Measurements from ENCODE around the gene AGBL4.

Gene AGBL4

DNA sequence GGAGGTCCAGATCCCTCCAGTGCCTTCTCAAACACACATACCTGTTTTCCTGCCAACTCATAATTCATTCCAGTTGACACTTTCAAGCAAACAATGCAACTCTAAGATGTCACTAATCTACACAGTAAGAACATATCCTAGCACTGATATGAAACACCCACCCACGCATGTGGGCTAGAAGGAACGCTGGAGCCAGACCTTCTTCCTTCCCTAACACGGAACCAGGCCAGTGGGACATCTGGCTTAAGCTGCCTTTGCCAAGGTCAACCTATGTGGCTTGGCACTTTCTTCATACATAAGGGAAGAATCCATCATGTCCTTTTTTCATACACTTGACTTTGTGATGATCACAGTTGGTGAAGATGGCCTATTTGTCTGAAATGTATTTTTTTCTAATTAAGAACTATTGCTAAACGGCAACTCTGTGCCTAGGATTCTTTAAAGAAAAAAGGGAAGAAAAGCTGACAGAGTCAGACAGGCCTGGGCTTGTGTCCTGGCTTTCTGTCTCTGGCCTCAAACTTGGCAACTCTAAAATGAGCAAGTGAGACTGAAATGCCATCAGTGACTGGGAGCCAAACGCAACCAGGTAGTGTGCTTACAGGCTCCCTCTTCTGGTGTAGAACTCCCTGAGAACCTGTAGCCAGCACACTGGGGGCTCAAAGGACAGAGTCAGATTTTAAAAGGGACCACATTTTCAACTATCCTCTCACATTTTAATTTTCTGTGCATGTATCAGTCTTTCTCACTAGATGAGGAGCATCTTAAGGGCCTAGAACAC lies 1154.4 kb downstream of the AGBL4 start:
- DNase-seq, result no peak

DNA sequence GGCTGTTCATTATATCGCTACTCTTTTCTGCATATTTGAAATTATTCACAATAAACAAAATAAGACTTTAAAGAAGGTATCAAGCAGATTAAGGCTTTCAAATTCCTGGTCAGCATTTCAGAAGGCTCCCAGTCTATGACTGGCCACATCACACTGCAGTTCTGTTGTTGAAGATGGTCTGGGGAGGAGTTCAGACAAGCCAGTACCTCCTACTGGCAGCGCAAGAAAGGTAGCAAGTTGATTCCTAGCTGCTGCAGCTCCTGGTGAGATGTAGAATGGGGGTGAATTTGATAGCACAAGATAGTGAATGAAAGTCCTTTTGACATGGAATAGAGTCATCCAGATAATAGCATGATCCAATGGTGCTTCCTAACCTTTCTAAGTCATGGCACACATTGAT lies 1158.8 kb downstream of the AGBL4 start:
- DNase-seq, result no peak

- DNase-seq, result peak; percentile 29
Measured at GRCh38 chr1:48859456-48859855, 1164.3 kb downstream of the AGBL4 start.

- DNase-seq, result no peak
Measured at GRCh38 chr1:48858200-48858920, 1165.4 kb downstream of the AGBL4 start.

DNA sequence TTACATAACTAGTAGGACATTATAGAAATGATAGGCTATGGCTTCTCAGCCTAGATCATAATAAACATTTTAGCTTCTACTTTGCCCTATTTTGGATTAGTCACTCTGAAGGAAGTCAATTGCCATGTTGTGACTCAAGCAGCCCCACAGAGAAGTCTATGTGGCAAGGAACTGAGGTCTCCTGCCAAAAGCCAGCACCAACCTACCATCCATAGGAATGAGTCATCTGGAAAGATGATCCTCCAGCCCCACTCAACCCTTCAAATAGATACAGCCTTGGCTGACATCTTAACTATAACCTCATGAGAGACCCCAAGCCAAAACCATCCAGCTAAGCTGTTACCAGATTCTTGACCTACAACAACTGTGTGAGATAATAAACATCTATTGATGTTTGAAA lies 1170.7 kb downstream of the AGBL4 start:
- peak; percentile 65 for DNase-seq

DNA sequence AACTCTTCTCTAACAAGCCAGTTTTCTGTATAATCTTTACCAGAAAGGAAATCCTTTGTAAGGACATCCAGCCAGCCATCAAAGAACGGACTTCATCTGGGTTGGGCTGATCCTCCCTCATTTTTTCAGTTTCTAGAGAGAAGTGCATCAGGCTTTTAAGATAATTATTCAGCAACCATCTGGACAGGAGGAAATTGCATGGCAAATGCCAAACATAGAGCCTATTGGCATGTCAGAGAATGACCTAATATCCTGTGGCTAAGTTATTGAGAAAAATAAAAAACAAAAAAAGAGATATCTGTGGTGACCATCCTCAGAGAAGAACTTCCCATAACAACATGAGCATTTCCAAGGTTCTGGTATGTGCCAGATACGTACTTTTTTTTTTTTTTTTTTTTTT lies 1172.1 kb downstream of the AGBL4 start:
- DNase-seq, result peak; percentile 58

GRCh38 chr1:48848035-48848434 lies 1175.7 kb downstream of the AGBL4 start:
- peak; percentile 74 for DNase-seq

DNA sequence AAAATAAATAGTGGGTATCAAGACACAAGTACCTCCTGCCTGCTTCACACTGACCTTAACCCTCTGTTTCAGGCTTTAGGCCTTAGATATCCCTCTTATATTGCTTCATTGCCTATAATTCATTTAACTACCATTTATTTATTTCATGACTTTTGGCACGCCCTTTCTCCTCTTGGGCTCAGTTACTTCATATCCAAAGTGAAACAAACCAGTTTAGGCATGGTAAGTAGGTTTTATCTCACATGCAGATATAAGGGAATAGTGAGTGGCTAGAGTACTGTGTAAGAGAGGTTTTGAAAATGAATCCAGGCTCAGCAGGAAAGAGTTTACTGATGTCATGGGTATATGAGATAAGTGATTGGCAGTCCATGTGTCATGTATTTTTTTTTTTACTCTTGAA lies 1177.3 kb downstream of the AGBL4 start:
- DNase-seq, result peak; percentile 21

DNA sequence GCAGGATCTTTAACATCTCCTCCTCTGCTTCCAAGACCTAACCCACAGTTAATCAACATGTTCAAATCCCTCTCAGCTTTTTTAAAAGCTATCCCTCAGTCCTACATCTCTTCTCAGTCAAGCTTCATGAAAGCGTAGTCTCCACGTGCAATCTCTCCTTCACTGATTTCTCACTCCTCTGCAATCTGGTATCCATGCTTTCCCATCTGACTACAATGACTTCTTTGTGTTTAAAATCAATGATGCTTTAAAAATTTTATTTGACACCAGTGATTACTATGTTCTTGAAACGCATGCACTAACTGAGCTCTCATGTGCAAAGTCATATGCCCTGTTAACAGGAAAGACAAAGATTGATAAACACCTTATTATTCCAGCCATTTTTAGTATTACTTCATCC lies 1179.6 kb downstream of the AGBL4 start:
- DNase-seq, result no peak

GRCh38 chr1:48841966-48842365 lies 1181.8 kb downstream of the AGBL4 start:
- no peak for DNase-seq

DNA sequence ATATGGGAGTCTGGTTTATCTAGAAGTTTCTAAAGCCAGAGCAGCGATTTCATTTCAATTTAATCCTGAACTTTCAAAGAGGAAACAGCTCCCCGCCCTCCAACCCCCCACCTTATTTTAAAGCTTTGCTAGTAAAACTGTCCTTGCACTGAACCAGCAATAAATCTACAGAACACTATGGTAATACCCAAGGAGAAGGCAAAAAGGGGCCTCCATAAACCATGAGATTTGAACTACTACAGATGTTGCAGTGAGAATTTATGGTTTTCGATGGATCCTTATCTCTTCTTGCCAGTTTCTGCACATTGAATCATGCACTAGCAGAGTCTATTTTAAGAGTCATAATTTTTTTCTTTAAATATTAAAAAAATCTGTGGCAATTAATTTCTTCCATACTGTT lies 1182.3 kb downstream of the AGBL4 start:
- DNase-seq, result no peak

DNA sequence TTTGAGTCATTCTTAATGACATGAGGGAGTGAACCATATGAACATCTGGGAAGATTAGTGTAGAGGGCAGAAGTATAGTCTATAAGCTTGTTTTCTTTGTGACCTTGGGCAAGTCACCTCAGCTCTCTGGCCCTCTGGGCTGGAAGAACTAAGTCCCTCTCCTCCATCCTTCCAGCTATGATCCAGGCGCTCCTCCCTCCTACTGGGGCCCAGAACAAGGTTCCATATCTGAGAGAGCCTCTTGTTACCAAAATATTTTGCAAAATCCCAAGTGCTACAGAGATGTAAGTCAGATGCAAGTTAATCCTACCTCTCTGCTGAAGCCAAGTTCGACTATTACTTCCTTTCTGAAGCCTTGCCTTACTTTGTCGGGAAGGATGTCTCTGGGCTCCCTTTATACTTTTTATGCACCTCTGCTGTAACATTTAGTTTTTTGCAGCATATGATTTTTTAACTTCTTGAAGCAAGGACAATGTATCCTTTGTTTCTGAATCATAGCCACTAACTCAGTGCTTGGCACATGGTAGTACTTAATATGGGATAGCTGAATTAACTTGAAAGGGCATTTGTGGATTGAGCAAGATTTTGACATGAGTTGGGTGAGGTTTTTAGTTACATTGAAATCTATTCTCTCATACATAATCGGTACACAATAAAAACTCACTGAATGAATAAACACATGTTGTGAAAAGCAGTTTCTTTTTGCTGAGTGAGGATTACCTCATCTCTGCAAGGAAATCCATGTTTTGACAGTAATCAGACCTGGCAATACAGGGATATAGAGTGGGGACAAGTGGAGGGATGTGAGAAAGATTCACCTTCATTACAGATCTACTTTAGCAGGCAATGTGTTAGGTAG lies 1192.4 kb downstream of the AGBL4 start:
- DNase-seq, result no peak

DNA sequence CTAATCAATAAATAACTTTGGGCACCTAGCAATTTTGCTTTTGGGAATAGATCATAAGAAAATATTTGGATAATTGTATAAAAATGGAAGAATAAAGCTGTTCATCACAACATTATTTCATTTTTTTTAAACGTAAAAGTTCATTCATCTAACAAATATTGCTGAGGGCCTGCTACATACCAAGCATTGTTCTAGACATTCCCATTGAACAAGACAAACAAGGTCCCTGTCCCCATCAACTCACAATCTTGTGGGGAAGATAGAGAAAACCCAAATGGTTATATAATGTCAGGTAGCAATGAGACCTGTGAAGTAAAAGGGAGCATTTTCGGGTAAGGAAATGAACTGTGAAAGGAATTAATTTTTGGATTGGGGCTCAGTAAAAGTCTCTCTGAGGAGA lies 1193.0 kb downstream of the AGBL4 start:
- no peak for DNase-seq

GRCh38 chr1:48829446-48829845 lies 1194.3 kb downstream of the AGBL4 start:
- DNase-seq, result no peak

GRCh38 chr1:48823168-48823567 lies 1200.6 kb downstream of the AGBL4 start:
- DNase-seq, result no peak

DNA sequence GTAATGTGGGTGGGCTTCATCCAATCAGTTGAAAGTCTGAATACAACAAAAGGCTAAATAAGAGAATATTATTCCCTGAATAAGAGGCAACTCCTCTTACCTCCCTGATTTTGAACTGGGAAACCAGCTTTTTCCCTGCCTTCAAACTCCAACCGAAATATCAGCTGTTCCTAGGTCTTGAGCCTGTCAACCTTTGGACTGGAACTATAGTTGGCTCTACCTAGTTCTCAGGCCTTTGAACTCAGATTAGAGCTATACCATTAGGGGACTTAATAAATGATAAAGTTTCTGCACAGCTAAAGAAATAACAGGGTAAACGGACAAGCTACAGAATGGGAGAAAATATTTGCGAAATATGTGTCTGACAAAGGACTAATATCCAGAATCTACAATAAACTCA lies 1203.3 kb downstream of the AGBL4 start:
- no peak for DNase-seq

DNA sequence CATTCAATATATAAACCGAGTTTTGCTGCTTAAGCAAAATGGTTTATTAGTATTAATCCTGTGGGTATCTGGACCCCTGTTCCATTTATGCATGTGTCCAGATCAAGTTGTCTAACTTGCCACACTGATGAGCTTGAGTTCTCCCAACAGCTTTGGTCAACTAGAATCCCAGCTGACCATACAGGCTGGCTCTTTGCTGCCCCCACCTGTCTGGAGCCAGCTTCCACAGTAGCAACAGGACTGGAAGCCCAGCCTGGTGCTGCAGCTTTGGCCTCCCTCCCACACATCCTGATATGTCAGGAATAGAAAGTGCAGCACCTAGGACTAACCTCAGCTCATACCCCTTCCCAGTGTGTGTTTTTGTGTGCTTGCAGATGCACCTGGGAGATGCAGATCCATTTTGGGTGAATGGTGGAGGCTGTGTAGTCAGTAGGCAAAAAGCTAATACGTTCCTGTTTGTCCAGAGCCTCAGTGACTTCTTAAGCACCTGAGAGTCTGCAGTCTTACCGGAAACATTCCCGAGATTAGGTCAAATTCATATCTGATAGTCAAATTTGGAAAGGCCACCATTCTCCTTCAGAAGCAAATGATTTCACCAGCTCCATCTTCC lies 1206.1 kb downstream of the AGBL4 start:
- DNase-seq, result peak; percentile 73

GRCh38 chr1:48810740-48811139 lies 1213.0 kb downstream of the AGBL4 start:
- no peak for DNase-seq

- DNase-seq, result no peak
Measured at GRCh38 chr1:48808496-48808895, 1215.3 kb downstream of the AGBL4 start.

GRCh38 chr1:48807554-48808260 lies 1216.0 kb downstream of the AGBL4 start:
- no peak for DNase-seq

DNA sequence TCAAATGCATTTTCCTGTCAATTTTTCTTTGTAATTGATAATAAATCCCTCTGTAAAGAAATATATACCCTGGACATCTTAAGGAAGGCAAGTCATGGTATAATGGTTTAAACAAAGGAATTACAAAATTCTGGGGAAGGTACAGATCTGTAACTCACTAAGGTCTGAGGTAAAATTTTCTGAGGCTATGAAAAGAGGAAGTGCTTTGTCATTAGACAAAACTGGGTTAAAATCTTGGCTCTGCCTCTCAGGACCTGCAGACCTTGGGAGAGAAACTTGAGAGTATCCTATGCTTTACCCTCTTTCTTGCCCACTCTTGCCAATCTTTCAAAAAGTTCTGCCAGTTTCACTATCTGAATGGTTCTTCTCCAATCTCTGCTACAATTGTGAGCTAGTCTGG lies 1220.3 kb downstream of the AGBL4 start:
- DNase-seq, result peak; percentile 6

DNA sequence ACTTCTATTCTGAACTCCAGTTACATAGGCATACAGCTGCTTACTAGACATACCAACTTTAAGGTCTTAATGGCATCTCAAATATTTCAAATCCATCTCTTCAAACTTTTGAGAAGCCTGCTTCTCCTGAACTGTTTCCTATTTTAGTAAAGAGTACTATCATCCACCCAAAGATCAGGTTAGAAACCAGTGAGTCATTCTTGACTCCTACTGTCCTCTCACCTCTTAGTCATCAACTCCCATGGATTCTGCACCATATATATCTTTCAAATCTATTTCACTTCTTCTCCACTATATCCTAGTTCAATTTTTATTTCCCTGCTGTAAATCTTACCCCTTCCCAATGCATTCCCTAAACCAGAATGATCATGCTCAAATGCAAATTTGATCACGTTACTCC lies 1228.9 kb downstream of the AGBL4 start:
- DNase-seq, result peak; percentile 22
